ENCODE results near the gene LRP4. TPM values are rescaled to one million over a fixed set of nuclear protein-coding genes. Genes with fewer than 3 reads are reported as not detected.

The LRP4 gene
- polyA plus RNA-seq, 3 donors: not detected

DNA sequence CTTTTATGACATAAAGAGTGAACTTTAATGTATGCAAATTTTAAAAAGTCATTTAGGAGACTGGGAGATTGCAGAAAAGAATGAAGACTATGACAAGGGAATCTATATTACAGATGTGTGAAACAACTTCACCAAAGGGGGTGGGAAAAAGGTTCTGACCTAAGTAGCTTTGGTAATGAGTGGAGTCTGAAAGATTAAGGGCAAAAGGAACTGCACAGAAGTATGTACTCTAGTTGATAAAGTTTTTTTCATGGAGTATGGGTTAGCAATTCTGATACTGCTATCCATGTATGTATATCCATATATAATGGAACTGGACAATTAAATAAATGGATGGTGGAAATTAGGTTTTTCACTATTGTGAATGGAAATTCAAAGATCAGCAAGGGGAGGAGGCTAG lies 81.5 kb downstream of the LRP4 start:
- TF ChIP-seq, protein P1, sequence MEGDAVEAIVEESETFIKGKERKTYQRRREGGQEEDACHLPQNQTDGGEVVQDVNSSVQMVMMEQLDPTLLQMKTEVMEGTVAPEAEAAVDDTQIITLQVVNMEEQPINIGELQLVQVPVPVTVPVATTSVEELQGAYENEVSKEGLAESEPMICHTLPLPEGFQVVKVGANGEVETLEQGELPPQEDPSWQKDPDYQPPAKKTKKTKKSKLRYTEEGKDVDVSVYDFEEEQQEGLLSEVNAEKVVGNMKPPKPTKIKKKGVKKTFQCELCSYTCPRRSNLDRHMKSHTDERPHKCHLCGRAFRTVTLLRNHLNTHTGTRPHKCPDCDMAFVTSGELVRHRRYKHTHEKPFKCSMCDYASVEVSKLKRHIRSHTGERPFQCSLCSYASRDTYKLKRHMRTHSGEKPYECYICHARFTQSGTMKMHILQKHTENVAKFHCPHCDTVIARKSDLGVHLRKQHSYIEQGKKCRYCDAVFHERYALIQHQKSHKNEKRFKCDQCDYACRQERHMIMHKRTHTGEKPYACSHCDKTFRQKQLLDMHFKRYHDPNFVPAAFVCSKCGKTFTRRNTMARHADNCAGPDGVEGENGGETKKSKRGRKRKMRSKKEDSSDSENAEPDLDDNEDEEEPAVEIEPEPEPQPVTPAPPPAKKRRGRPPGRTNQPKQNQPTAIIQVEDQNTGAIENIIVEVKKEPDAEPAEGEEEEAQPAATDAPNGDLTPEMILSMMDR (IDR thresholded peaks at IDR 0.05): no peak
- H3K79me2 ChIP-seq (ENCODE audit: insufficient read depth, low read length): peaks cover 99% of the 10 kb centered on the region
- no peak overlapping the region for H3K4me2 ChIP-seq (replicated peaks; ENCODE audit: extremely low read depth, low read length, poor library complexity, severe bottlenecking)
- no peak for DNase-seq
- intact Hi-C loops (cut with micrococcal nuclease): no loop called here
- peaks cover 23% of the 10 kb centered on the region for H3K4me1 Mint-ChIP-seq
- no peaks in the 10 kb centered on the region for H3K36me3 ChIP-seq (replicated peaks in 1 of 2; ENCODE audit: control insufficient read depth in 1 of 2, insufficient read depth in 2 of 2, low read length in 2 of 2)
- no peaks in the 10 kb centered on the region for H3K9me3 ChIP-seq (replicated peaks in 1 of 2; ENCODE audit: control insufficient read depth in 1 of 2, insufficient read depth in 1 of 2, low read length in 2 of 2)
- no peaks in the 10 kb centered on the region for H3K27me3 ChIP-seq (ENCODE audit: control insufficient read depth in 2 of 2, insufficient read depth in 2 of 2, low read length in 2 of 2)
- peaks cover 0 to 2% (median 0%) of the 10 kb centered on the region in 3 donors for H3K27me3 Mint-ChIP-seq (ENCODE audit: low read depth in 3 of 3)
- H3K9ac ChIP-seq (ENCODE audit: insufficient read depth, low read length, poor library complexity, severe bottlenecking): no peak overlapping the region
- no peak overlapping the region for H3K4me3 ChIP-seq (replicated peaks in 1 of 3; ENCODE audit: low read depth in 2 of 3, low read length in 3 of 3)
- no peak overlapping the region for H3K27ac Mint-ChIP-seq
- no peak overlapping the region for H2AFZ ChIP-seq (ENCODE audit: insufficient read depth, low read depth, low read length, poor library complexity, severe bottlenecking)
- H3K4me1 ChIP-seq (ENCODE audit: control insufficient read depth in 1 of 2, insufficient read depth in 2 of 2, low read length in 2 of 2): no peaks in the 10 kb centered on the region
- H4K20me1 ChIP-seq (ENCODE audit: insufficient read depth, low read length): peaks cover 8% of the 10 kb centered on the region
- peak overlapping the region in 1 of 2 donors; percentile 26 for H3K27ac ChIP-seq (ENCODE audit: low read depth in 1 of 2, low read length in 2 of 2)
- peaks cover 4 to 15% of the 10 kb centered on the region in 2 donors for H3K36me3 Mint-ChIP-seq
- H3K9me3 Mint-ChIP-seq: no peaks in the 10 kb centered on the region
- H3K4me3 Mint-ChIP-seq: no peak overlapping the region

DNA sequence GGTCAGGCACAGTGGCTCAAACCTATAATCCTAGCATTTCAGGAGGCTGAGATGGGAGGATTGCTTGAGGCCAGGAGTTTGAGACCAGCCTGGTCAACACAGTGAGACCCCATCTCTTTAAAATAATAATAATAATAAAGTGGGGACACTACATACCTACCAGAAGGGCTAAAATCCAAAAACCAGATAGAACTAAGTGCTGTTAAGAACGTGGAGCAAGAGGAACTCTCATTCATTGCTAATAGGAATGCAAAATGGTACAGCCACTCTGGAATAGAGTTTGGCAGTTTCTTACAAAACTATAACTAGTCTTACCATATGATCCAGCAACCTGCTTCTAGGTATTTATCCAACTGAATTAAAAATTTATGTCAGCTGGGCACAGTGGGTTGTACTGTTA lies 81.9 kb downstream of the LRP4 start:
- H3K27ac ChIP-seq (ENCODE audit: low read depth in 1 of 2, low read length in 2 of 2): no peak overlapping the region
- no peak overlapping the region for H3K4me2 ChIP-seq (replicated peaks; ENCODE audit: extremely low read depth, low read length, poor library complexity, severe bottlenecking)
- peaks cover 25% of the 10 kb centered on the region for H3K4me1 Mint-ChIP-seq
- no peaks in the 10 kb centered on the region for H3K27me3 ChIP-seq (ENCODE audit: control insufficient read depth in 2 of 2, insufficient read depth in 2 of 2, low read length in 2 of 2)
- DNase-seq: no peak
- peaks cover 8% of the 10 kb centered on the region for H4K20me1 ChIP-seq (ENCODE audit: insufficient read depth, low read length)
- H3K4me3 ChIP-seq (replicated peaks in 1 of 3; ENCODE audit: low read depth in 2 of 3, low read length in 3 of 3): no peak overlapping the region
- H3K9me3 ChIP-seq (replicated peaks in 1 of 2; ENCODE audit: control insufficient read depth in 1 of 2, insufficient read depth in 1 of 2, low read length in 2 of 2): no peaks in the 10 kb centered on the region
- H3K36me3 ChIP-seq (replicated peaks in 1 of 2; ENCODE audit: control insufficient read depth in 1 of 2, insufficient read depth in 2 of 2, low read length in 2 of 2): no peaks in the 10 kb centered on the region
- WGBS (ENCODE audit: insufficient coverage): no CpG with 5 or more reads among the region's 1 CpG
- peaks cover 99% of the 10 kb centered on the region for H3K79me2 ChIP-seq (ENCODE audit: insufficient read depth, low read length)
- no peak overlapping the region for H2AFZ ChIP-seq (ENCODE audit: insufficient read depth, low read depth, low read length, poor library complexity, severe bottlenecking)
- intact Hi-C loops (cut with micrococcal nuclease): no loop called here
- H3K4me1 ChIP-seq (ENCODE audit: control insufficient read depth in 1 of 2, insufficient read depth in 2 of 2, low read length in 2 of 2): no peaks in the 10 kb centered on the region
- H3K36me3 Mint-ChIP-seq: peaks cover 4 to 16% of the 10 kb centered on the region in 2 donors
- no peaks in the 10 kb centered on the region for H3K9me3 Mint-ChIP-seq
- TF ChIP-seq, protein P1 (IDR thresholded peaks at IDR 0.05): no peak
- H3K9ac ChIP-seq (ENCODE audit: insufficient read depth, low read length, poor library complexity, severe bottlenecking): no peak overlapping the region
- no peaks in the 10 kb centered on the region for H3K27me3 Mint-ChIP-seq (ENCODE audit: low read depth in 3 of 3)
- H3K4me3 Mint-ChIP-seq: no peak overlapping the region
- H3K27ac Mint-ChIP-seq: no peak overlapping the region

All from CD14-positive monocyte (primary cell).